ENCODE measurements around the gene CYP21A2.
A peak's percentile ranks its signal among the peaks of the same experiment; 100 is the strongest.

The CYP21A2 gene

DNA sequence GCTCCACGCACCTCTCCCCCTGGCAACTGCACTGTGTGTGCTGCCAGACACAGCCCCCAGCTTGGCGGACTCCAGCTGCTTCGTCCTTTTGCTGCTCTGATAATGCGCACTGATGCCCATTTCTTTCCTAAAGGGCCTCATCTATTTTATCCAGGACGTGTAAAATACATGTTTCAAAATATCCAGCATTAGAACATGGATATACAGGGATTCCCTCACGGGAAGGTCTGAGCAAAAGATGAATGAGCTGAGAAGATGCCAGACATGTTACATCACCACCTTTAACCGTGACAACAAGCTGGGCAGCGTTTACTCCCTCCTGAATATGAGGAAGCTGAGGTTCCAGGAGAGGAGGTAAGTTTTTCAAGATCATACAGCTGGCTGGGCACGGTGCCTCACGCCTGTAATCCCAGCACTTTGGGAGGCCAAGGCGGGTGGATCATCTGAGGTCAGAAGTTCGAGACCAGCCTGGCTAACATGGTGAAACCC is 38.1 kb downstream of the CYP21A2 start:
- TF ChIP-seq CTCF (conservative IDR thresholded peaks at IDR 0.05; ENCODE audit: low read depth, low read length): no peak
- peak; percentile 17 for DNase-seq (ENCODE audit: low read depth)
- no peak overlapping the region for H3K4me3 ChIP-seq (ENCODE audit: low read length)

DNA sequence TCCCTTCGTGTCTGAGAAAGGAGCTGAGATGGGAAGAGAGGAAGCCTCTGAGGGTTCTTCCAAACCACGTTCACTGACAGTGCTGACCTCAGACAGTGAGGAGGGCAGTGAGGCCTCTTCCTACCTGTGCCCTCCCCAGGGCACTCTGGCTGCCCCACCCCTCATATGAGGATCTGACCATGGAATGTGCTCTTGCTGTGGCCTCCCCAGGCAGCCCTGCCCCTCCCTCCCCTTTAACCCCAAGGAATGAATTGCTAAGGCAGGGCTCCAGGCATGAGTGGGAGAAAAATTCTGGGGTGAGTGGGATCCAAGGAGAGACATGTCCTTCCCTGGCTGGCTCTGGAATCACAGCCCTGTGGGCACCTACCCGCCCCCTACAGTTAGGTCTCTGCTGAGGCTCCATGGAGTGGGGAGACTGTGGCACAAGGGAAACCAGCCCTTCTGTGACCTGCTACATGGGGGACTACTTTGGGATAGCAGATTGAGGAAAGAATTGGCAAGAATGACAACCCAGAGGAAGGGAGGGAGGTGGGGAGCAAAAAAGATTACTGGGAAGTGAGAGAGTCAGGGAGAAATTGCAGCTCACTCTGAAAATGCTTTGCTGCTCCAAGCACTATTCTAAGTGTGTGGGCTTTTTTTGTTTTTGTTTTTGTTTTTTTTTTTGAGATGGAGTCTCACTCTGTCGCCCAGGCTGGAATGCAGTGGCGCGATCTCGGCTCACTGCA is 41.5 kb downstream of the CYP21A2 start:
- no peak overlapping the region for H3K4me3 ChIP-seq (ENCODE audit: low read length)
- TF ChIP-seq CTCF (conservative IDR thresholded peaks at IDR 0.05; ENCODE audit: low read depth, low read length): no peak
- DNase-seq (ENCODE audit: low read depth): no peak

GRCh38 chr6:32081168-32081990 is 43.2 kb downstream of the CYP21A2 start:
- no peak for DNase-seq (ENCODE audit: low read depth)
- TF ChIP-seq CTCF (conservative IDR thresholded peaks at IDR 0.05; ENCODE audit: low read depth, low read length): no peak
- no peak overlapping the region for H3K4me3 ChIP-seq (ENCODE audit: low read length)

DNA sequence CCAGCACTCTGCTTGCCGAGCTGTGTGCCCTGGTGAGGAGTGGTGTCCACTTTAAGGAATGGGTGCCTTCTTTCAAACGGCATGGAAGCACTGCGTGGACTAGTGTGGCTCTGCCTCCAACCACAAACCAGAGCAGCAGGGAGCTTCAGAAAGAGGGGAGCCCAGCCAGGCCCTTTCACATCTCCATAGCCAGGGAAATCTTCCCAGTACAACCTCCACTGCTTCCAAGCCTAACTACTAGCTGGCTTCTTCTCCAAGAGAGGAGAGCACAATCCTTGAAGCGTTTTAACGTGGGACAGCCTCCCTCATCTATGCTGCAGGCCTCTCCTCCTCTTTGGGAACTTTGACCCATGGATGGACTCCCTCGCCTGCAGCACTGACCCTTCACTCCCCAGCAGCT is 44.3 kb downstream of the CYP21A2 start:
- no peak for DNase-seq (ENCODE audit: low read depth)
- TF ChIP-seq CTCF (conservative IDR thresholded peaks at IDR 0.05; ENCODE audit: low read depth, low read length): no peak
- no peak overlapping the region for H3K4me3 ChIP-seq (ENCODE audit: low read length)

DNA sequence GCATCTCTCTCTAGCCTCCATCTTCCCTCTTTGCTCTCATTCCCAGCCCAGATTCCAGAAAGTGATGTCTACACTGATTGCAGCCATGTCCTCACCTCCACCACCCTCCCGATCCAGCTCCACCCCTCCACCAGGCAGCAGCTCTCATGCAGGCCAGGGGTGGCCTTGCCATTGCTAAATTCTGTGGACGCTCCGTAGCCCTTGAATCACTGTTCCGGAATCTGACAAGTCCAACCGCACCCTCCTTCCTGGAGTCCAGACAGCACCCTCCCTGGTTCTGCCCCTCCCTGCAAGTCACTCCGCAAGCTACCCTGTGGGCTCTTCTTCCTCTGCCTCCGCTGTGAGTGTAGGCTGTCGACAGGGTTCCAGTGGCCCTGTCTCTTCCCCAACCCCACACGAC is 44.7 kb downstream of the CYP21A2 start:
- H3K4me3 ChIP-seq (ENCODE audit: low read length): no peak overlapping the region
- no peak for TF ChIP-seq CTCF (conservative IDR thresholded peaks at IDR 0.05; ENCODE audit: low read depth, low read length)
- no peak for DNase-seq (ENCODE audit: low read depth)

- no peak for TF ChIP-seq CTCF (conservative IDR thresholded peaks at IDR 0.05; ENCODE audit: low read depth, low read length)
- H3K4me3 ChIP-seq (ENCODE audit: low read length): no peak overlapping the region
- no peak for DNase-seq (ENCODE audit: low read depth)
Measured at GRCh38 chr6:32083812-32084768, 45.9 kb downstream of the CYP21A2 start.

Measured in retinal pigment epithelial cell (primary cell).